ENCODE data around the gene TBL2. TPM values are rescaled to one million over a fixed set of nuclear protein-coding genes. Genes with fewer than 3 reads are reported as not detected.

Gene TBL2
- 94.3 and 111 TPM in 2 replicates for total RNA-seq

GRCh38 chr7:73578342-73579128 is at the start of gene TBL2:
Gene TBL2 (minus strand): TSS chr7:73578579. CDS start chr7:73578549, 30 bp downstream.

GRCh38 chr7:73623798-73624668 is 45.7 kb upstream of the TBL2 start, which contains the start of gene MLXIPL:
Gene MLXIPL (minus strand): TSS chr7:73624522. CDS start chr7:73624492, 30 bp downstream.

GRCh38 chr7:73557397-73558257 is 20.8 kb downstream of the TBL2 start, which contains the start of gene BCL7B:
Gene BCL7B (minus strand): TSS chr7:73557690. CDS start chr7:73557578, 112 bp downstream.

GRCh38 chr7:73522105-73522872 is 56.1 kb downstream of the TBL2 start, which contains the start of gene BAZ1B:
Gene BAZ1B (minus strand): TSS chr7:73522293. CDS start chr7:73521933, 360 bp downstream.

Other genes with a start within 250 kb of the TBL2 start
- 0.85 and 0.96 TPM in 2 replicates for gene FZD9, start 144.8 kb downstream of the TBL2 start, total RNA-seq
- 40.6 and 71.1 TPM in 2 replicates for gene BAZ1B, start 56.3 kb downstream of the TBL2 start, total RNA-seq
- gene BCL7B, start 20.9 kb downstream of the TBL2 start, total RNA-seq, result 14.7 and 36.4 TPM in 2 replicates
- not detected in 2 replicates for gene MLXIPL, start 45.9 kb upstream of the TBL2 start, total RNA-seq
- gene VPS37D, start 89.3 kb upstream of the TBL2 start, total RNA-seq, result 2.3 and 5.9 TPM in 2 replicates
- 1.7 and 3.6 TPM in 2 replicates for gene DNAJC30, start 104.9 kb upstream of the TBL2 start, total RNA-seq
- gene BUD23, start 105.0 kb upstream of the TBL2 start, total RNA-seq, result 49.0 and 98.9 TPM in 2 replicates
- gene STX1A, start 141.1 kb upstream of the TBL2 start, total RNA-seq, result 27.1 and 52.1 TPM in 2 replicates
- 5.4 and 20.9 TPM in 2 replicates for gene ABHD11, start 160.2 kb upstream of the TBL2 start, total RNA-seq
- not detected in 2 replicates for gene CLDN3, start 191.7 kb upstream of the TBL2 start, total RNA-seq

All from regular cardiac myocyte (primary cell).